Thoracic aorta (tissue), 2 donors: ENCODE results near the gene ZP2. TPM values are rescaled to one million over a fixed set of nuclear protein-coding genes. Genes with fewer than 3 reads are reported as not detected.
"Not testable (repeated sequence)": the region's sequence is repeated elsewhere in the genome, so short reads cannot be mapped to it uniquely, and the experiment has no call there.

Experiments used
- ATAC-seq: fragments of 150-250 bp; one replicate; pipeline ENCODE4 v1.8.0; 2017; ENCODE audit warnings: low read depth; ENCODE audit not compliant: insufficient number of reproducible peaks, low FRiP score
- DNase-seq: peaks from one replicate; pipeline ENCODE4 v3.0.0-alpha.2; 2020; ENCODE audit warnings: low spot score
- H3K27ac ChIP-seq, 2 donors: fragments of 200-600 bp; sonication (generic); 1 replicate in 1 of 2; 2 replicates in 1 of 2; pipeline ENCODE4 v1.5.1; 2016; ENCODE audit warnings: mild to moderate bottlenecking in 2 of 2, moderate library complexity in 2 of 2
- H3K27me3 ChIP-seq: fragments of 200-600 bp; sonication (generic); replicated peaks from 2 replicates; pipeline ENCODE4 v1.6.0; 2016; ENCODE audit warnings: mild to moderate bottlenecking; ENCODE audit not compliant: insufficient read depth
- H3K36me3 ChIP-seq: fragments of 200-600 bp; sonication (generic); one replicate; pipeline ENCODE4 v1.5.1; 2016
- H3K4me1 ChIP-seq, 2 donors: fragments of 200-600 bp; sonication (generic); 1 replicate in 1 of 2; 2 replicates in 1 of 2; pipeline versions ENCODE4 v1.5.1 to v1.6.0; 2016; ENCODE audit warnings: low read depth in 2 of 2, mild to moderate bottlenecking in 1 of 2; ENCODE audit not compliant: control insufficient read depth in 1 of 2
- H3K4me3 ChIP-seq: fragments of 200-600 bp; sonication (generic); 2 replicates; pipeline ENCODE4 v1.5.1; 2016; ENCODE audit warnings: mild to moderate bottlenecking
- H3K9me3 ChIP-seq: fragments of 200-600 bp; sonication (generic); 2 replicates; pipeline ENCODE4 v1.5.1; 2016
- total RNA-seq, 2 donors: library from RNA; depleted of rRNA; stranded (reverse); fragments of >200 nt; gene quantifications; one replicate each; pipeline versions ENCODE4 v1.1.0 to v1.2.3, GENCODE V29; 2016
- TF ChIP-seq, protein P1 (sequence below): fragments of 200-600 bp; sonication (generic); IDR thresholded peaks from one replicate; pipeline ENCODE4 v1.5.1; 2019; ENCODE audit warnings: antibody characterized with exemption

The ZP2 gene
- total RNA-seq, 2 donors from 2014 or later: not detected

GRCh38 chr16:21179126-21179982, 32.0 kb downstream of the ZP2 start:
- DNase-seq: no peak
- Histone ChIP-seq H3K27ac (peak overlapping the region; percentile 46 to 70), H3K4me1 (peaks cover 10 to 34% of the 10 kb centered on the region in 2 donors), H3K4me3 (peak overlapping the region; percentile 32), H3K27me3 (no peaks in the 10 kb centered on the region), H3K9me3 (no peaks in the 10 kb centered on the region), H3K36me3 (peaks cover 25% of the 10 kb centered on the region)
- TF ChIP-seq, protein P1, sequence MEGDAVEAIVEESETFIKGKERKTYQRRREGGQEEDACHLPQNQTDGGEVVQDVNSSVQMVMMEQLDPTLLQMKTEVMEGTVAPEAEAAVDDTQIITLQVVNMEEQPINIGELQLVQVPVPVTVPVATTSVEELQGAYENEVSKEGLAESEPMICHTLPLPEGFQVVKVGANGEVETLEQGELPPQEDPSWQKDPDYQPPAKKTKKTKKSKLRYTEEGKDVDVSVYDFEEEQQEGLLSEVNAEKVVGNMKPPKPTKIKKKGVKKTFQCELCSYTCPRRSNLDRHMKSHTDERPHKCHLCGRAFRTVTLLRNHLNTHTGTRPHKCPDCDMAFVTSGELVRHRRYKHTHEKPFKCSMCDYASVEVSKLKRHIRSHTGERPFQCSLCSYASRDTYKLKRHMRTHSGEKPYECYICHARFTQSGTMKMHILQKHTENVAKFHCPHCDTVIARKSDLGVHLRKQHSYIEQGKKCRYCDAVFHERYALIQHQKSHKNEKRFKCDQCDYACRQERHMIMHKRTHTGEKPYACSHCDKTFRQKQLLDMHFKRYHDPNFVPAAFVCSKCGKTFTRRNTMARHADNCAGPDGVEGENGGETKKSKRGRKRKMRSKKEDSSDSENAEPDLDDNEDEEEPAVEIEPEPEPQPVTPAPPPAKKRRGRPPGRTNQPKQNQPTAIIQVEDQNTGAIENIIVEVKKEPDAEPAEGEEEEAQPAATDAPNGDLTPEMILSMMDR: no peak
- peak; percentile 32 for ATAC-seq

DNA sequence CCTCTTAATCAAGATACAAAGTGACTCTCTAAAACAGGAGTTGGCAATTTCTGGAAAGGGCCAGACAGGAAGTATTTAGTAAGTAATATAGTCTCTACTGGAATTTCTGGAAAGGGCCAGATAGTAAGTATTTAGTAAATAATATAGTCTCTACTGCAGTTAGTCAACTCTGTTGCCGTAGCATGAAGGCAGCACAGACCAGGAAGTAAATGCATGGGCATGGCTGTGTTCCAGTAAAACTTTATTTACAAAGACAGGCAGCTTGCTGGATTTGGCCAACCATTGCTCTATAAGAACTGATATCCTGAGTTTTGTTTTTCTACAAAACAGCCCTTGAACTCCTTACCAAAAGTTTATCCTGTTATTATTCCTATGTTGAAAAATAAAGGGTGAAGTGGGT, 36.0 kb downstream of the ZP2 start:
- ATAC-seq (no peak), DNase-seq (no peak)
- H3K4me3 ChIP-seq: no peak overlapping the region
- no peaks in the 10 kb centered on the region for H3K9me3 ChIP-seq
- H3K27ac ChIP-seq: no peak overlapping the region
- no peaks in the 10 kb centered on the region for H3K27me3 ChIP-seq
- H3K4me1 ChIP-seq: peaks cover 10 to 27% of the 10 kb centered on the region in 2 donors
- H3K36me3 ChIP-seq: peaks cover 55% of the 10 kb centered on the region
- TF ChIP-seq, protein P1: no peak

- H3K36me3 ChIP-seq: peaks cover 57% of the 10 kb centered on the region
Observed at GRCh38 chr16:21172650-21173049, 38.7 kb downstream of the ZP2 start.

GRCh38 chr16:21170116-21170515, 41.3 kb downstream of the ZP2 start:
- Histone ChIP-seq H3K36me3 (peaks cover 63% of the 10 kb centered on the region), H3K4me1 (peaks cover 13 to 33% of the 10 kb centered on the region in 2 donors)
- H3K4me3 ChIP-seq, H3K27ac ChIP-seq, H3K9me3 ChIP-seq, DNase-seq, H3K27me3 ChIP-seq, ATAC-seq: not testable (repeated sequence)

More at GRCh38 chr16:21172650-21173049, 38.7 kb downstream of the ZP2 start:
- Histone ChIP-seq H3K27me3 (no peaks in the 10 kb centered on the region), H3K4me3 (no peak overlapping the region), H3K4me1 (peaks cover 10 to 22% of the 10 kb centered on the region in 2 donors), H3K9me3 (no peaks in the 10 kb centered on the region), H3K27ac (no peak overlapping the region)
- TF ChIP-seq, protein P1: no peak
- ATAC-seq (no peak), DNase-seq (no peak)

GRCh38 chr16:21169249-21169981, 42.0 kb downstream of the ZP2 start:
- H3K27ac ChIP-seq: no peak overlapping the region
- DNase-seq (no peak), ATAC-seq (no peak)
- TF ChIP-seq, protein P1: no peak
- no peaks in the 10 kb centered on the region for H3K9me3 ChIP-seq
- H3K36me3 ChIP-seq: peaks cover 63% of the 10 kb centered on the region
- no peak overlapping the region for H3K4me3 ChIP-seq
- H3K4me1 ChIP-seq: peaks cover 15 to 34% of the 10 kb centered on the region in 2 donors
- no peaks in the 10 kb centered on the region for H3K27me3 ChIP-seq
